CD4-positive, alpha-beta T cell treated with Interleukin-10 for 1 hour (primary cell): ENCODE measurements around the gene CNOT10.
"Not testable (repeated sequence)": the region's sequence is repeated elsewhere in the genome, so short reads cannot be mapped to it uniquely, and the experiment has no call there.

ENCODE experiments used
- DNase-seq: peaks from one replicate; pipeline ENCODE4 v3.0.0-alpha.2; 2020

CNOT10 gene, protein sequence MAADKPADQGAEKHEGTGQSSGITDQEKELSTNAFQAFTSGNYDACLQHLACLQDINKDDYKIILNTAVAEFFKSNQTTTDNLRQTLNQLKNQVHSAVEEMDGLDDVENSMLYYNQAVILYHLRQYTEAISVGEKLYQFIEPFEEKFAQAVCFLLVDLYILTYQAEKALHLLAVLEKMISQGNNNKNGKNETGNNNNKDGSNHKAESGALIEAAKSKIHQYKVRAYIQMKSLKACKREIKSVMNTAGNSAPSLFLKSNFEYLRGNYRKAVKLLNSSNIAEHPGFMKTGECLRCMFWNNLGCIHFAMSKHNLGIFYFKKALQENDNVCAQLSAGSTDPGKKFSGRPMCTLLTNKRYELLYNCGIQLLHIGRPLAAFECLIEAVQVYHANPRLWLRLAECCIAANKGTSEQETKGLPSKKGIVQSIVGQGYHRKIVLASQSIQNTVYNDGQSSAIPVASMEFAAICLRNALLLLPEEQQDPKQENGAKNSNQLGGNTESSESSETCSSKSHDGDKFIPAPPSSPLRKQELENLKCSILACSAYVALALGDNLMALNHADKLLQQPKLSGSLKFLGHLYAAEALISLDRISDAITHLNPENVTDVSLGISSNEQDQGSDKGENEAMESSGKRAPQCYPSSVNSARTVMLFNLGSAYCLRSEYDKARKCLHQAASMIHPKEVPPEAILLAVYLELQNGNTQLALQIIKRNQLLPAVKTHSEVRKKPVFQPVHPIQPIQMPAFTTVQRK

DNA sequence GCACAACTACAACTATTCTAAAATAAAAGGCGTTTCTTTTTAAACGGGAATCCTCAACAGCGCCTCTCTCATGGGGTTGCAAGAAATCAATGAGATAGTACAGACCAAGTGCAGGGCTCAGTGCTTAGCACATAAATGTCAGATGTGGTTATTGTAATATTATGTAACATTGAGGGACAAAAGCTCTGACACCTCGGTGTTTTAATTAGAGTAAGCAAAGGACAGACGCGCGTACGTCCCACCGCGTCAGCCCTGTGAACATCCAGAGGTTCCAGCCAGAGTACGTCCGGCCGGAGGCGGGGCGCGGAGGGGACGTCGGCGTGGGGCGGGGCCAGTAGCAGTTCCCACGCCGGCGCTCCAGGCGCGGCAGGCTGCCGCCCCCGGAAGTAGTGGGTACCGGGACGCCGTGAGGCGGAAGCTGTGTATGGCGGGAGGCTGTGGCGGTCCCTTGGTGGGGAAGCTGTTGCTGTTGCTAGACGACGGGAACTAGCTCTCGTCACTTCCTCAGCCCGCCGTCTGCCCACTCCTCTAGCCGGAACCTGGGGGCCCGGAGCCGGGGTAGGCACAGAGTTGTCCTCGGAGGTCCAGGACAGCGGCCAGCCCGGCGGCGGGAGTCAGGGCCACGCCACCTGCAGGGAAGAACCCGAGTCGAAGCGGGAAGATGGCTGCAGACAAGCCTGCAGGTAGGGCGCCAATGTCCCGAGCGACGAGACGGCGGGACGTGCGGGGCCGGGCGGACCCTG, at the start of gene CNOT10:
CNOT10 (plus strand) TSS at position 389 of the 743 bp plus-strand sequence; CDS start at position 662, 273 bp downstream.
- DNase-seq: peak; percentile 96

DNA sequence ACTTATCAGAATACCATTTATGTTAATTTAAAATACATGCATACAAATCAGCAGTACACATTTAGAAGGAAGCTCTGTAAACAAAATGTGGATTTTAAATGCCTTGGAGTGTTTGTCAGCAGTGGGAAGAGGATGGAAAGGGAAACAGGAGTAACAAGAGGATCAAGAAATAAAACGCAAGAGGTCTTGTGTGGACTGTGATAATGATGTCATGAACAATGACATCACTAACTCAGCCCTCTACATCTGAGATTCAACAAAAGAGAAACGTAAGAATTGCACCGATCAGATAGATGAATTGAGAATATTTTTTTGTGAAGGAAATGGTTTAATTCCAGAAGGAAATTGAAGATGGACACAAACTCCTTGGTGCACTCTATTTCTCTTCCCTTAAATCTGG, 44.0 kb upstream of the CNOT10 start:
- no peak for DNase-seq

DNA sequence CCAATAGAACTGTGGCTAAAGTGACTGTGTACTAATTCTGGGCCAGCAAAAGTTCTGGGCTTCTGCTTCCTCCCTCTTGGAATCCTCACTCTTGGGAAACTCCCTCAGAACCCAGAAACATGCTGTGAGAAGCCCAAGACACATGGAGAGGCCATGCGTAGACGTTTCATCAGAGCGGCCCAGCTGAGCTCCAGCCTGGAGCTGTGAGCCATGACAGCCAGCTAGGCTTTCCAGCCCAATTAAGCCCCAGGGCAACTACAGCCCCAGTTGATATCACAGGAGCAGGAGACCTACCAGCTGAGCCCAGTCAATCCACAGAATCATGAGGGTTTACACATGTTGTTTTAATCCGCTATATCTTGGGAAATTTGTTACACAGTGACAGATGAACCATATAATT, 43.6 kb upstream of the CNOT10 start:
- no peak for DNase-seq

GRCh38 chr3:32643354-32643753, 41.6 kb upstream of the CNOT10 start:
- no peak for DNase-seq

DNA sequence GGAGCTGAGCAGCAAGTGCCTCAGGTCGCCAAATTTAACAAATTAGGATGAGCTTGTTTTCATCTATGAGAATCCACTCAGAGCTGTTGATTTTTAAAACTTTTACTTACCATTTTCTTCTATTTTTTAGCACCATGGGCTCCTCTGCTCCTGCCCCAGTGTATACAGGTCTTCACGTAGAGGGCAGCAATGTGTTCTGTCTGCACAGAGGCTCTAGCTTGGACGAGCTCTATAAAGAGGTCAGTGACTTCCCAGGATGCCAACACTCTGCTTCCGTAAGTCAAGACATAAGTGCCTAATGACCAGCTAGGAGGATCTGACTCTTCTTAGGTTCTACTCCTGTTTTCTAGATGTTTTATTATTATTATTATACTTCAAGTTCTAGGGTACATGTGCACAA, 41.2 kb upstream of the CNOT10 start:
- no peak for DNase-seq

DNA sequence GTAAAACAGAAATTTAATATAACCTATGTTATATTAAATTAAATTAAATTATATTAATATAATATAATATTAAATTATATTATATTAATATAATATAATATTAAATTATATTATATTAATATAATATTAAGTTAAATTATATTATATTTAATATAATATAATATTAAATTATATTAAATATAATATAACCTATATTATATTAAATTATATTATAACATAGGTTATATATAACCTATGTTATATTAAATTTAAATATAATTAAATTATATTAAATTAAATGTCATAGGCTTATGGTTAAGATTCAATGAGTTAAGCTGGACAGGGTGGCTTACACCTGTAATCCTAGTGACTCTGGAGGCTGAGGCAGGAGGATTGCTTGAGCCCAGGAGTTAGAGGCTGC, 40.6 kb upstream of the CNOT10 start:
- no peak for DNase-seq

DNA sequence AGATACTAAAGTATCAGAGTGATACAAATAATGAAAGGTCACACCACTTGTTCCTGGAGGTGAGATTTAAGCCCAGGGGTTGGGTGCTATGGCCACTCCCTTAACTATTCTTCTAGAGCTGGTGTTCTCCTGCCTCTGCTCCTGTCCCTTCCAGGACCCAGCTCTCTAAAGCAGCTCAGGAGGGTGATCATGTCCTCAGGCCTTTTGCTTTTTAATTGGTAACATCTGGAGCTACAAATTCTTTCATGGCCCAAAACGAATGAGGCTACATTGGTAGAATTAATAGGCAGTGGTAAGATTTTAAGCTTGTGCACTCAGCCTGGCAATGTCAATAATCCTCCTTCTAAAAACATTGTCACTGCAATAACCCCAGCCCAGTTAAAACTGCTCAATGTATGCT, 38.2 kb upstream of the CNOT10 start:
- no peak for DNase-seq

GRCh38 chr3:32652337-32653100, 32.5 kb upstream of the CNOT10 start:
- DNase-seq: not testable (repeated sequence)

DNA sequence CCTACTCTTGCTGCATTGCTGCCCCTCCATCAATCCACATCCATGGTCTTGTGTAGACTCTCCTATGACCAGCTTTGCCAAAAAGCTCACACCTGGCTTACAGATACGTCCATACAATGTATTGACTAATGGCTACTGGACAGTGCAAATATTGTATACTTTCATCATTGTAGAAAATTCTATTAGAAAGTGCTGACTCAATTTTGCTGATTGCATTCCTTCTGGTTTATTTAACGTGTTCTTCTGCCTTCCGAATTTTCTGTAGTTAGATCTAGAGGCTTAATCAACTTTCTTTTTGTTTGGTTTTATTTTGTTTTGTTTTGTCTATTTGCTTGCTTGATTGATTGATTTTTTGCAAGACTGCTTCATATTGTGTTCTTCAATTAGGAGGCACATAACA, 29.8 kb upstream of the CNOT10 start:
- no peak for DNase-seq

DNA sequence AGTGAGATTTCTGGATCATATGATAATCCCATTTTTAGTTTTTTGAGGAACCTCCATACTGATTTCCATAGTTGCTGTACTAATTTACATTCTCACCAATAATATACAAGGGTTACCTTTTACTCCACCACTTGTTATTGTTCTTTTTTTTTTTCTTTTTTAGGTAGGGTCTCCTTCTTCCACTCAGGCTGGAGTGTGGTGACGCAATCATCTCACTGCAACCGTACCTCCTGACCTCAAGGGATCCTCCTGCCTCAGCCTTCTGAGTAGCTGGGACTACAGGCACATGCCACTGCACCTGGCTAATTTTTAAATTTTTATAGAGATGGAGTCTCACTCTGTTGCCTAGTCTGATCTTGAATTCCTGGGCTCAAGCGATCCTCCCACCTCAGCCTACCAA, 24.4 kb upstream of the CNOT10 start:
- DNase-seq: no peak

DNA sequence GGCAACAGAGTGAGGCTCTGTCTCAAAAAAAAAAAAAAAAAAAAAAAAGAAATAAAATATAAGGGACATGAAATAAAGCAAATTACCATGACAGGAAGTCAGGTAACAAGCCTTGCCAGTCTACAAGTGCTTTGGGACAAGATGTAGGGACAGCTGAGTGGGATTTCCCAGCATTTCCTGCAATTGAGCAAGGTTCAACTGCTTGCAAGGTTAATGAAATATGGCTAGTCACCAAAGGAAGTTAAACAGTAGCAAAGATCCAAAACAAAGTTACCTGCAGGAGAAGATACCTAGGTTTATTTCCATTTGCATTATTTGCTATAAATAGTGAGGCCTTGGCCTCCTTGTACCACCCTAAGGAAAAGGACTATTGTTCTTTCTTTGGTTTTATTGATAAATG, 22.3 kb upstream of the CNOT10 start:
- no peak for DNase-seq

DNA sequence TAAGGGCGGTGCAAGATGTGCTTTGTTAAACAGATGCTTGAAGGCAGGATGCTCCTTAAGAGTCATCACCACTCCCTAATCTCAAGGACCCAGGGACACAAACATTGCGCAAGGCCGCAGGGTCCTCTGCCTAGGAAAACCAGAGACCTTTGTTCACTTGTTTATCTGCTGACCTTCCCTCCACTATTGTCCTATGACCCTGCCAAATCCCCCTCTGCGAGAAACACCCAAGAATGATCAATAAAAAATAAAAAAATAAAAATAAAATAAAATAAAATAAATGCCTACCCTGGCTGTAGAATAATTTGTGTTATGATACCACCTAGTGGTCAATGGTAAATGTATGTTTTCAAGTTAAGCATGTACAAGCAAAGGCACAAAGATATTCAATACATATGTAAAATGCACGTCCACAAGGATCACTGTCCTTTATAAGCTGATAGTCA, 20.3 kb upstream of the CNOT10 start:
- DNase-seq: peak; percentile 49

- DNase-seq: no peak
Measured at GRCh38 chr3:32667072-32667582, 17.9 kb upstream of the CNOT10 start.

- DNase-seq: not testable (repeated sequence)
Measured at GRCh38 chr3:32669226-32669625, 15.8 kb upstream of the CNOT10 start.

DNA sequence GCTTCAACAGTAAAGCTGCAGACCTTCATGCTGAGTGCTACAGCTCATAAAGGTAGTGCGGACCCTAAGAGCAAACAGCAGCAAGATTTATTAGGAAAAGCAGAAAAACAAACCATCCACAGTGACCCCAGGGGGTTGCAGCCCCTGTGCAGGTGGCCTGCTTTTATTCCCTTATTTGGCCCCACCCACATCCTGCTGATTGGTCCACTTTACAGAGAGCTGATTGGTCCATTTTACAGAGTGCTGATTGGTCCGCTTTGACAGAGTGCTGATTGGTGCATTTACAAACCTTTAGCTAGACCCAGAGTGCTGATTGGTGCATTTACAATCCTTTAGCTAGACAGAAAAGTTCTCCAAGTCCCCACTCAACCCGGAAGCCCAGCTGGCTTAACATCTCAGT, 11.3 kb upstream of the CNOT10 start:
- not testable (repeated sequence) for DNase-seq

DNA sequence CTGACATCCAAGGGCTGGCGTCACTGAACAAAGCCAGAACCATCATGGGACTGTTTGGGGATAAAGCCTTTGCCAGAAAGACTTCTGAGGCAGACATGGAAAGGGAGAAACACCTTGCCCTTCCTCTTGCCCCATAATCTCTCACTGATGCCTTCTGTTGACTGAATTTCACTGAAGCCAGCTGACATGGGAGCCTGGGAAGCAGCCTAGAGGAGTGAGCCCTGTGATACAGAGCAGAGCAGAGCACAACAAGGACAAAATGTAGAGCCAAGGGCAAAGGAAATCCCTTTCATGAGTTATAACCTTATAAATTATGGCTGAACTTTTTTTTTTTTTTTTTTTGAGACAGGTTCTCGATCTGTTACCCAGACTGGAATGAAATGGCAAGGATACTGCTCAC, 9.8 kb upstream of the CNOT10 start:
- no peak for DNase-seq

GRCh38 chr3:32675650-32676049, 9.3 kb upstream of the CNOT10 start:
- DNase-seq: no peak

- no peak for DNase-seq
Measured at GRCh38 chr3:32681811-32682210, 3.2 kb upstream of the CNOT10 start.

DNA sequence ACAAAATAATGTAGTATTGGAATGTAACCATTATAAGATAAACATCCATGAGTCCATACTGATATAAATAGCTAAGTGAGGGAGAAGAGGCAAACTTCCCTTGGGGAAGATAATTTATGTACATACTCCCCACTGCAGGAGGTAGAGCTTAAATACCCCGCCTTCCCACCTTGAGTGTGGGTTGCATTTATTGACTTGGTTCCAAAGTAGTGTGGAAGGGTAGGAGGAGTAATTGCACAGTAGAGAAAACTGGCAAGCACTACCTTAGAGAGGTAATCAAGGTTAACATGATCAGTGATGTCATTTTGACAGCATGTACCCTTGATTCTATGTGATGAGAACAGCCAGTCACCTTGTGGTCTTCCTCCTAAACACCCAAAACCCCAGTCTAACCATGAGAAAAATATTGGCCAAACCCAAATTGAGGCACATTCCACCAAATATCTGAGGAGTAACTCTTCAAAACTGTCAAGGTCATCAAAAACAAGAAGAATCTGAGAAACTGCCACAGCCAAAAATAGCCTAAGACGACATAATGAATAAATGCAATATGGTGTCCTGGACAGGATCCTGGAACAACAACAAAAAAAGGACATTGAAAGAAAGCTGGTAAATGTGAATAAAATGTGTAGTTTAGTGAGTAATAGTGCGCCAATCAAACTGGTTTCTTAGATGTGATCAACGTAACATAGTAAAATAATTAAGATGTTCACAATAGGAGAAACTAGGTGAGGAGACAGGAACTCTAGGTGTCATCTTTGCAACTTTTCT, 774 bp upstream of the CNOT10 start:
- DNase-seq: peak; percentile 18

DNA sequence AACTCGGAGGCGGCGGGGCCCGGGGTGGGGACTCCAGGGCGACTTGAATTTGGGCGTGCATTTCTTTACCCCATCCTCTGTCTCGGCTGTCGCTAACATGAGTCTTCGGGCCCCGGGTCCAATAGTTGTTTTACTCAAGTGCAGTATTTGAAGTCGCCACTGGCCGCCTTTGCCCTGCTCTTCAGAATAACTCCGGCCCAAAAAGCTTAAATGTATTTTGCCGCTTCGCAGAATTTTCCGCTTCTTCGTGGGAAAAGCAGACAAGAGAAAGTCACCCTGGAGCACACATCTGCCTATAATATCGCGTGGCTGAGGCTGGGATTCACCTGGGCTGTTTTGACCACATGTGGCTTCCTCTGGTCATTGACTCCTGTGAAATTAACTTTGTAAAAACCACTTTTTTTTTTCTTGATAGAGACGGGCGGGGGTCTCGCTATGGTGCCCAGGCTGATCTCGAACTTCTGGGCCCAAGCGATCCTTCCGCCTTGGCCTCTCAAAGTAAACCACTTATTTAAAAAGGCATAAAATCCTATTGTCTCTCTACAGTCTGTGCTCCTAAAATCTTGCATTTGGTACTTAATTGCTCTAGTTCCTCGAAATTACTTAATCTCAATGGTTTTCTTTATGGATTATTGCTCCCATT, 676 bp downstream of the CNOT10 start:
- DNase-seq: no peak

DNA sequence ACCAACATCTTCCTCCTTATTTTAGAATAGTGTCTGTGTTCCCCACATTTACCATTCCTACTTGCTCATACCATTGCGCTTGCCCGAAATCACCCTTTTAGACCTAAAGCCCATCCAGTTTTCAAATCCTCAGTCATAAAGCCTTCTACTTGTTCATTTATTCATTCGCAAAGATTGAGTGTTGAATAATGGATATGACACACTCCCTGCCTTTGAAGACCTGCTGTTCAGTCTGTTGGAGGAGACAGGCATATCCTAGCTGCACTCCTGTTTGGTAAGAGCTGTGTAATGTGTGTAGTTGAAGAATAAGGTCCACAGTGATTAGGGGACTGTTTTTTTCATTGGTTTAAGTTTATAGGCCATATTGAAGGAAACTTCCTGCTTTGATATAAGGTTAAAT, 1.7 kb downstream of the CNOT10 start:
- DNase-seq: no peak
